Measurements from ENCODE around the gene PDIK1L. TPM values are rescaled to one million over a fixed set of nuclear protein-coding genes. Genes with fewer than 3 reads are reported as not detected.

PDIK1L gene
- total RNA-seq, 1 experiment from 2014 or later = 9.0 TPM

DNA sequence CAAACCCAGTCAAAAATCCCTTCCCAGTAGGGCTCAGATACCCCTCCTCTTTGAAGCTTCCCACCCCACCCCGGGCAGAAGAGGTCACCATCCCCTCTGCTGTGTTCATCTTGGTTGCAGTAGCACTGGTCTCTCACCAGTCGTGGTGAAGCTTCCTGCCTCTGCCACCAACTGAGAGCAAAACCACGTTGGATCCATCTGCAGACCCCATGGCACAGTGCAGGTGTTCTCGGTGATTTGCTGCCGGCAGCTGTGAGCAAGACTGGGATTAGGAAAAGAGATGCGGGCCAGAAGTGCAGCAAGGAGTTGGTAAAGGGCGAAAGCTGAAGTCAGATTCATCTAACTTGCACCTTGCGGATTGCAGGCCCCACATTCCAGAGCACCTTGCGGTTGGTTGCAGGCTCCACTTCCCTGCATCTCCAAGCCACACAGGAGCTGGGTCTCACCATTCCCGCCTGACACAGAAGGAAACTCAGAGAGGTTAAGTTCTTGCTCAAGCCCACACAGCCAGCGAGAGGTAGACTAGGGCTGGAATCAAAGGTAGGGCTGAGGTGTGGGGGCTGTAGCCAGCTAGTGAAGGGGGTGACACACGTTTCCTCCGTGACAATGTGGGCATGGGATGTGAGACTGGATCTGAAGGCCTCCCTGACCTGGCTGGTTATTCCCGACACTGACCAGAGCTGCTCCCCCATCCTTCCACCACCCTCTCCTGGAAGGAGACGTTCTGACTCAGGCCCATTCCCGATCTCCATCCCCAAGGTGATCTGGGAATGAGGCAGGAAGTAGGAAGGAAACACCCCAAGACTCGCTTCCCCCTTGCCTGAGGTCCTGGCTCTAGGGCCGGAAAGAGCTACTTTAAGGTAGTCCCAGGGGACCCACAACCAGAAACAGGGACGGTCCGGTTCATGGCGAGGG, 44.0 kb downstream of the PDIK1L start:
- no peak for DNase-seq (ENCODE audit: low read depth)

DNA sequence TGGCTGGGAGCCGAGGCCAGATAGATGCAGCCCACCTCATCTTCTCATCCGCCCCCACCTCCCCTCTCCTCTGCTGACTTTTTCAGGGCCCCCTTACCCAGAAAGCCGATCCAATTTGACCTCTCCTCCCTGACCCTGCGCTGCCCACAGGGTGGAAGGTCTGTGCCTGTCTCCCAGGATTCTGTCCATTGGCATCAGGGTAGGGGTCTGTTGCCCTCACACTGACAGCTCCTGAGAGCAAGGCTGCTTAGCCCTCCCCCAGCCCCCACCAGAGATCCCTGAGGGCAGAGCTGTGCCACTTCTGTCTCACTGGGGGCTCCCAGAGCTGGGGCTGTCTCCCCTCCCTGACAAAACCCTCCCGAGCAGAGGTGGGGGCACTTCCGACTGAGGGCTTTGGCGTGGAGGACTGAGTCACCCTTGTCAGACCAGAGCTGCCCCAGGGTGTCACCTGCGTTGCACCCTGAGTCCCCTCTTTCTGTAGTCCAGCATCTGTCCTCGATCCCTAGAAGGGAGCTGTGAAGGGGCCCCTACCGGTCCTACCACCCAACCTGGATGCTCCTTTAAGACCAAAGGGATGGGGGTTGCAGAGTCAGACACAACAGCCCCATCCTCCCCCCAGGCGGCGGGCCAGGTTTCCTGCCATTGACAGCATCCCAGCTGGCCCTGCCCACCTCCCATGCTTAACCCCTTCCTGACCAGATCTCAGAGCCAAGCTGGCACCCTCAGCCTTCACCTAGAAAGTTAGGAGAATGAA, 44.8 kb downstream of the PDIK1L start:
- peak; percentile 30 for DNase-seq (ENCODE audit: low read depth)

- DNase-seq (ENCODE audit: low read depth) = no peak
Measured at GRCh38 chr1:26158271-26158907, 46.8 kb downstream of the PDIK1L start.

GRCh38 chr1:26158908-26159742, 47.5 kb downstream of the PDIK1L start, which contains the start of gene FAM110D:
FAM110D (plus strand) TSS chr1:26159079; CDS start chr1:26161292, 2,213 bp downstream.
- DNase-seq (ENCODE audit: low read depth) = peak; percentile 26

DNA sequence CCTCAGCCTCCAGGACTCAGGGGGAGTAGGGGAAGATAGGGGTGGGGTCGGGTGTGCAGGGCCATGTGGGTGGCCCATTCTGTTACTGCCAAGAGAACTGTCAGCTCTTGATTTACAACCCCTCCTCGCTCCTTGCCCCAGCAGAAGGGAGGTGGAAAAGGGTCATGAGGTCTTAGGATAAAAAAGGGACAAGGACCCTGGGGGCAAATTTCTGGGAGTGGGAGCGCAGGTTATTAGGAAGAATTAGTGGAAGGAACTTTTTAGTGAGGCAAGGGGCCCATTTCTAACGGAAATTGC, 48.1 kb downstream of the PDIK1L start:
- DNase-seq (ENCODE audit: low read depth) = no peak

- no peak for DNase-seq (ENCODE audit: low read depth)
Measured at GRCh38 chr1:26160527-26161414, 49.1 kb downstream of the PDIK1L start.

GRCh38 chr1:26161415-26162219, 50.0 kb downstream of the PDIK1L start:
- DNase-seq (ENCODE audit: low read depth) = peak; percentile 58

DNA sequence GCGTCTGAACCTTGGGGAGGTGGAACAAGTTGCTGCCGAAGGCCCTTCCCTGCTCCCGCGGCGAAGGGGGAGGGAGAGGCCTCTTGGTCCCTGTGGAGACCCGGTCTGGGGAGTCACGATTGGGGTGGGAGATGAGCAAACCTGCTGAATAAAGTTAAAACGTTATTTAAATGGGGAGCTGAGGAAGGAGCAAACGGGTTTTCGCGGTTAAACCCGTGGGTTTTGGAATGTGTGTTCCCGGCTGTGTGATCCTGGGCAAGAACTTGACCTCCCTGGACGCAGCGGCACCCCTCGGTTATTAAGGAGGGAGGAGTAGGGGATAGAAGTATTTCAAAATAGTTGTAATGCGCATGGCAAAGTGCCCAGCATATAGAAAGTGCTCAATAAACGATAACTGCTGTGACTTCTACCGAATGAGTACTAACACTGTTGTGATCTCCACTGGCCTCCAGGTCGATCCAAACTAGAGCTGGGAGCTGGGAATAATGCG, 50.6 kb downstream of the PDIK1L start:
- DNase-seq (ENCODE audit: low read depth) = no peak

GRCh38 chr1:26163684-26164035, 52.0 kb downstream of the PDIK1L start:
- no peak for DNase-seq (ENCODE audit: low read depth)

DNA sequence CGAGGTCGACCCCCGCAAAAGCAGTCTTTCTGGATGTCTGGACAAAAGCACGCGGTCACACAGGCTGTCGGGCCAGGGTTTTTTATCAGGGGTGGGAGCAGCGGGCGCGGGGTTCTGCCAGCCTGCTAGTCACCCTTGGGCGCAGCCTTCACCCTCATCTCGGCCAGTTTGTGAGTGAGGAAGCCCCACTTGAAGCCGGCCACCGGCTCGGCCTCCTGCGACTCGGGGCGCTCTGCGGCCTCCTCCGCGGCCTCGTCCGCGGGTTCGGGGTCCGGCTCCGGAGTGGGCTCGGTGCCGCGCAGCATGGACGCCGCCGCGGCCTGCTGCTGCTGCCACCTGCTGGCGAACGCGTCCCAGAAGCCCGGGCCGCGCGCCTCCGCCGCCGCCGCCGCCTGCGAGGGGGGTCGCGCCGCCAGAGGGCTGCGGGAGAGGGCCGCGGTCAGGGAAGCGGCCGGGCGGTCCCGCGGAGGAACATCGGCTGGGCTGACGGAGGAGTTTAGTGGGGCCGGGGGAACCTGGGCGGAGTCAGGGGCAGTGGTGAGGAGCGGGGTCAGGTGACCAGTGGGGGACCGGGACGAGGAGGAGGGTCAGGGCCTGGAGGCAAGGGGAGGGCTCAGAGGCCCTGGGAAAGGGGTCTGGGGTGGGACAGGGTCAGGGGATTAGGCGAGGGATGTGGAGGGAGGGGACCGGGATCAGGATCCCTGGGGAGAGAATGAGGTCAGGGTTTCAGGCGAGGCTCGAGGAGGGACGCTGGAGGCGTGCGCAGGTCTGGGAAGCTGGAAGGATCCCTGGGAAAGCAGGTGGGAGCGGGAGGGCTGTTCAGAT, 52.6 kb downstream of the PDIK1L start:
- no peak for DNase-seq (ENCODE audit: low read depth)

DNA sequence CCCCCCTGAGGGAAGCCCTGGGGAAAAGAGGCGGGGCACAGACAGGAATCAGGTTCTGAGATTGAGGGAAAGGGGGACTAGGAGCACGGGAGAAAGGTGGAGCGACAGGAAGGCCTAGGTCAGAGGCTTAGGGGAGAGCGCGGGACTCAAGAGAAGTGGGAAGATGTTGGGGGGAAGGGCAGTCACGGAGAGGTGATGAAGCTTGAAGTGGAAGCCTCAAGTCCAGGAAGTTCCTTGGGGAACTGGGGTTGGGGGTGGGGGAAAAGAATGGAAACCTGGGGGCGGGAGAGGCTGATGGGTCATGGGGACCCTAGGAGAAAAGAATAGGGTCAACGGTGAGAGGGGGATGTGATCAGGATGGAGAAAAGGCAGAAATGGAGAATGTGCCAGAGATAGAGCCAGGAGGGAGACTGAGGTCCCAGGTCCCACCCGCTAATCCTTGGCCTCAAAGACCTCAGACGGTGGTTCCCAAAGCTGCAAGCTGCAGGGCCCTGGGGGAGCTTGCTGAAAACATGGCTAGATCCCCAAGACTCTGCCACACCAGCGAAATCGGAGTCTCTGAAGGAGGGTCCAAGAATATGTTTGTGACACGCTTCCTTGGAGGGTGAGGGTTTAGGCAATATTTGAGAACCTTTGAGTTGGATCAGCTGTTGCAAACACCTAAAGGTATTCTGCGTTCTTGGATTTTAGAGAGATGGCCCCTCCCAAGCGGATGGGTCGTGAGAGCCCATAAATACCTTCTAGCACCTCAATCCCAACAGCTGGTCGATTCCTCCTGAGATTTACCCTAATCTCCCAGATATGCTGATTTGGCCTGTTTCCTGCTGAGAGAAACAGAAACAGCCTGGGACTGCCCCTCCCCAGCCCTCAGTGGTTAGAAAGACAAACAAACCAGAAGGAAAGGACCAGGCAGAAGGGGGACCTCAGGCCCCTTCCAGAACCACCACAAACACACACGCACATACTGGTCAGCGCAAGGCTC, 53.5 kb downstream of the PDIK1L start:
- no peak for DNase-seq (ENCODE audit: low read depth)

DNA sequence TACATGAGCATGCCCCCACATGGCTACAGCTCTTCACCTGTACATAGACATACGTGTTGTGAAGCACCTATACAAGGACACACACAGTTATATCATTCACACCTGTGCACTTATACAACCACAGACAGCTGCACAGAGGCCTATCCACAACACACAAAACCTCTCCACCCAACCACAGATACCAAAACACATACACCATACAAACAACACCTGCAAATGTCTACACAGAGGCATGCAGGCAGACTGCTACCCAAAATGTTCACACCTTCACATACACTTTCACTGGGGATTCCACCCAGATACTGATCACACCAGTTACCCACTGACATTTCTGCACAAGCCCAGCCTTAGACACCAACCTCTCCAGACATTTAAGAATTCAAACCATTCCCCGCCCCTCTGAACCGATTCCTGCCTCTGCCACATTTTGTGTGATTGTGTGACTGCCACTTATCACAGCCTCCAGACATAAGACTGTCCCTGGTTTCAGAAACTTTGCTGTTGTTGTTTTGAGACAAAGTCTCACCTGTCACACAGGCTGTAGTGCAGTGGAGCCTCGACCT, 55.2 kb downstream of the PDIK1L start:
- no peak for DNase-seq (ENCODE audit: low read depth)

GRCh38 chr1:26168410-26169197, 57.0 kb downstream of the PDIK1L start, which contains the start of gene C1orf232:
C1orf232 (minus strand) TSS chr1:26168963; CDS start chr1:26168499, 464 bp downstream.
- DNase-seq (ENCODE audit: low read depth) = peak; percentile 32

GRCh38 chr1:26169198-26169554, 57.6 kb downstream of the PDIK1L start:
- no peak for DNase-seq (ENCODE audit: low read depth)

- peak; percentile 87 for DNase-seq (ENCODE audit: low read depth)
Measured at GRCh38 chr1:26169669-26170471, 58.2 kb downstream of the PDIK1L start, which contains the start of gene ZNF593. ZNF593 (plus strand) TSS chr1:26169908; CDS start chr1:26169984, 76 bp downstream.

Measured in M059J (cell line).